ENCODE results near the gene COX4I1. TPM values are rescaled to one million over a fixed set of nuclear protein-coding genes. Genes with fewer than 3 reads are reported as not detected.

Gene COX4I1
- 267 TPM for total RNA-seq

- peak; percentile 86 for DNase-seq
Observed at GRCh38 chr16:85799497-85800320, at the start of gene COX4I1, which contains the start of gene EMC8. TSS of gene COX4I1 (plus strand) at chr16:85799695. CDS start at chr16:85801206, 1,511 bp downstream. TSS of gene EMC8 (minus strand) at chr16:85799544. CDS start at chr16:85799295, 249 bp downstream.

GRCh38 chr16:85749771-85750145 is 49.7 kb upstream of the COX4I1 start:
- no peak for DNase-seq

GRCh38 chr16:85750146-85750826 is 49.2 kb upstream of the COX4I1 start:
- DNase-seq: peak; percentile 21

GRCh38 chr16:85750827-85751697 is 48.4 kb upstream of the COX4I1 start, which contains the start of gene C16orf74:
TSS of gene C16orf74 (minus strand) at chr16:85751096. CDS start at chr16:85735217, 15,879 bp downstream.
- no peak for DNase-seq

- DNase-seq: no peak
Observed at GRCh38 chr16:85751698-85752501, 47.6 kb upstream of the COX4I1 start.

GRCh38 chr16:85752511-85753420 is 46.7 kb upstream of the COX4I1 start:
- DNase-seq: no peak

GRCh38 chr16:85753559-85753958 is 45.9 kb upstream of the COX4I1 start:
- DNase-seq: no peak

GRCh38 chr16:85753976-85754375 is 45.5 kb upstream of the COX4I1 start:
- no peak for DNase-seq

GRCh38 chr16:85754413-85754812 is 45.1 kb upstream of the COX4I1 start:
- DNase-seq: no peak

- no peak for DNase-seq
Observed at GRCh38 chr16:85755929-85756768, 43.3 kb upstream of the COX4I1 start.

- no peak for DNase-seq
Observed at GRCh38 chr16:85757341-85757822, 42.1 kb upstream of the COX4I1 start.

GRCh38 chr16:85759136-85759535 is 40.4 kb upstream of the COX4I1 start:
- no peak for DNase-seq

GRCh38 chr16:85759631-85760419 is 39.7 kb upstream of the COX4I1 start:
- no peak for DNase-seq

- DNase-seq: no peak
Observed at GRCh38 chr16:85761861-85762260, 37.6 kb upstream of the COX4I1 start.

GRCh38 chr16:85762970-85763369 is 36.5 kb upstream of the COX4I1 start:
- DNase-seq: no peak

GRCh38 chr16:85763616-85764015 is 35.9 kb upstream of the COX4I1 start:
- DNase-seq: no peak

GRCh38 chr16:85765211-85765610 is 34.3 kb upstream of the COX4I1 start:
- DNase-seq: no peak

GRCh38 chr16:85765767-85766166 is 33.7 kb upstream of the COX4I1 start:
- DNase-seq: no peak
